G401.6 (cell line): Measurements from ENCODE around the gene FIGN.
A peak's percentile ranks its signal among the peaks of the same experiment; 100 is the strongest.

ENCODE experiments used
- FAIRE-seq: peaks from 2 replicates; lab custom pipeline; 2012; peaks lifted over from hg19 to GRCh38; lab: Jason Lieb, UNC

Gene FIGN

GRCh38 chr2:163736433-163737189, 803 bp upstream of the FIGN start:
- FAIRE-seq: no peak

GRCh38 chr2:163734881-163735684, 725 bp downstream of the FIGN start:
- peak; percentile 80 for FAIRE-seq

DNA sequence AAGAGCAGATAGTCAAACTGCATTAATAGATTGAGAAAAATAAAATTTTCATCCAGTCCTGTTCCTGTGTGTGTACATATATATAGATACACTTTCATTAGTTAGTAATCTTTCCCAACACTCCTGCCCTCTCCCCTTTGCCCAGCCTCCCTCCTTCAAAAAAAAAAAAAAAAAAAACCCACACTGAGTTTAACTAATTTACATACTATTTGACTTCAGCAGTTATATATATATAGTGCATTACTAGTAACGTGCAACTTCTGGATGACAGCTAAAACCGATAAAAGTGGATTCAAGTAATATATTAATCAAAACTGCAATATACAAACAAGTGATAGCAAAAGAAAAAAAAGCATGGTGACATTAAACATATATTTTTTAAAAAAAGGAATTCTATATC, 1.4 kb downstream of the FIGN start:
- peak; percentile 66 for FAIRE-seq

- peak; percentile 66 for FAIRE-seq
Observed at GRCh38 chr2:163733956-163734355, 1.9 kb downstream of the FIGN start.

DNA sequence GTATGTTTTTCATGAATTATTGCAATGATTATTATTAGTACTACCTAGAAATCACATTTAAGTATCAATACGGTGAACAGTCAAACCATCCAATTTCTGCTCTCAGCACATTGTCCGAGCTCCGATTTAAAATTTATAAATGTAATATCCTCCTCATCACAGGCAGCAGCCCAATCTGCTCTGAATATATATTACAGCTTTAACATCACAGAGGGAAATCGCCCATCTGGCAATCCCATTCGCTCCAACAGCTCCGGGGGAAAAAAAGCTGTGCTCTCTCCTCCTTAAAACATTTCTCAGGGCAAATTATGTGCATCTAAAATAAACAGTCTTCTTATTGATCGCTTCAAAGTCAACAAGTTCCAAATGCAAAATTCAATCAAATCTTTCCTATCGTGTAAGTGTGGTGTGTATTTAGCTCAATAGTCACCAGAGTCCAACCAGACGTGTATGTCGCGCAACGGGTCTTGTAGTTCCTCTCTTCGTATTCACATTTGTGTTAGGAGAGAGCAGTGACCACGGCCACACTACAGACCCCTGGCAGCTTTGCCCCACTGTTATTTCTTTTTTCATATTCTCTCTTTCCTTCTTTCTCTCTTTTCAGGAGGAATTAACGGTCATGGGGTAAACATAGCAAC, 2.4 kb downstream of the FIGN start:
- peak; percentile 27 for FAIRE-seq

- peak; percentile 49 for FAIRE-seq
Observed at GRCh38 chr2:163732727-163733126, 3.1 kb downstream of the FIGN start.

DNA sequence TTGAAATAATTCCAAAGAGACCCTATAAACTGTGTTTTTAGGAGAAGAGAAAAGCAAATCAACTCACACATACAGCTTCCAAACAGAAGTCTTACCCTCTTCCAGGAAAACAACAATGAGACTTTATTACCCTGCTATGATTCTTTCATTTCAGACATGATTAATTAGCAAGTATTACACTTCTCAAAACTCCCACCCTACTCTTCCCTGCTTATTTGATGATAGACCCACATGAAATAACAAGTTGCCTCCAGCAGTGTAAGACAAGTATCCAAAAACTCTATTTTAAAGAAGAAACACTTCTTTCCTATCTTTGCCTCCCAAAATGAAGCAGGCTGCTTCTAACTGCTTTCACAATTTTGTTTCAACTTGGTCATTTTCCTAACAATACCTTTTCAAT, 4.1 kb downstream of the FIGN start:
- no peak for FAIRE-seq

- FAIRE-seq: no peak
Observed at GRCh38 chr2:163730556-163730955, 5.3 kb downstream of the FIGN start.

DNA sequence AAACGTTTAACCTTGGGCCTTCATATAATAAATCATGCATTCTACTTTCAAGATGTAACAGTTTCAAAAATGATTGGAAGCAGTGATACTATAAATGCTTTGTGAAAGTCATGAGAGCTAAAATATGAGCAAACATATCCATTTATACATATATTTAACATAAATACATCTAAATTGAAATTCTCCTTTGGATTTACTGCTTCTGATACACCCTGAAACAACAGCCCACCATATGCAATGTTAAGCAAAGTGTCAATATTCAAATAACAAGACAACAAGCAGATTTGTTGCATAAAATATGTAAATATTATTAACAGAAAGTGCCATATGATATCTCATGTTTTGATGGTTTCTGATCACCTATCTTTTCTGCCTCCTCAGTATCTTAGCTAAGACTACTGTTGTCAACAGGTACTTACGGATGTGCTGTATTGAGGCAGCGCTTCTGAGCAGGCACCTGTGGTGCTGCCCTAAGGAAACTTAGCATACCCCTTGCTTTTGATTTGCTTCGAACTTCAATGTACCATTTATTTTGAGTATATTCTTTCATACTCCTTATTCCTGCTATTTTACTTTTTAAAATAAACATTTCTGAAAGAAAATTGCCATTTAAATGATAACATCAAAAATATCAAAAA, 6.1 kb downstream of the FIGN start:
- FAIRE-seq: no peak

GRCh38 chr2:163723881-163724280, 11.9 kb downstream of the FIGN start:
- FAIRE-seq: no peak

DNA sequence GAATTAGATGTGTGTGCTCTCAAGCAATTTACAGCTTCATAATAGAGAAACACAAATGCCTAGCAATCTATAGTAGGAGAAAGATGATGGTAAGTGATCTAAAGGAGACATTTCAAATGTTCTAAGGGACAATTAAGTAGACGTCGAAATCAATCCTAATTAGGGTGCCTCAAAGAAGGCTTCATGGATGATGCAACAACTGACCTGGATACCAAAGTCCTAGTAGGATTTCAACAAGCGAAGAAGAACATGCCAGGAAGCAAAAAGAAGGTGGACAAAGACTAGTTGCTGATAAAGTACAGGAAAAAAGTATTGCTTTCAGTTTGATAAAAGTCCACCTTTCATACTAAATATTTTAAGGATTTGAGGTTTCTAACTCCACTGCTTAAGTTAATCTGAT, 12.5 kb downstream of the FIGN start:
- no peak for FAIRE-seq

- no peak for FAIRE-seq
Observed at GRCh38 chr2:163719331-163719730, 16.5 kb downstream of the FIGN start.

DNA sequence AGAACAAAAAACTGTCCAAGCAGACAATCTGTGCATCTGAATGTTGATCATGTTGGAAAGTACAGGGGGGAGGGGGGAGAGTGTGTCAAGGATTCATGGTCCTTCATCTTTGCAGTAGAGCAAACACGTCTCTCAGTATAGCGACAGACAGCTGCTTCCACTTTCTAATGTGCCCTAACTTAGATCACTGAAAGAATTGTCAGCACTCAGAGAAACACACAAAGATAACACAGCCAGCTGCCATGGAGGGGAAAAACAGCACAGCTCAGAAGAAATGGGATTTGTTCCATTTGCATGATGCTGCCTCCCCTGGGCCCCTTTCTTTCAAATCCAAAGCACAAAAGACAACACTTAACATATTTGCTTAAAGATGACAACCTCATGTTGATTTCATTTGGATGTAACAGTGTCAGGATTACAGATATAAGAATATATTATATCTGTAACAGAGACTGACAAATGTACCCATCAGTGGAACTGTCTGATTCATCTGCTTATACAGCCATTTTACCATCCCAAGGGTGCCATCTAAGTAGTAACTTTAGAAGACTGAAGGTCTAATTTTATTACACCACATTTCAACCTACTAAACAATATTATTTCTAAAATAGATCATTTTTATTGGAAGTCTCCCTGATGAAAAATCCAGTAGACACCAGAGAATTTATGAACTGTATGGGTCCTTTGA, 17.7 kb downstream of the FIGN start:
- FAIRE-seq: no peak

GRCh38 chr2:163717515-163717914, 18.3 kb downstream of the FIGN start:
- FAIRE-seq: no peak

DNA sequence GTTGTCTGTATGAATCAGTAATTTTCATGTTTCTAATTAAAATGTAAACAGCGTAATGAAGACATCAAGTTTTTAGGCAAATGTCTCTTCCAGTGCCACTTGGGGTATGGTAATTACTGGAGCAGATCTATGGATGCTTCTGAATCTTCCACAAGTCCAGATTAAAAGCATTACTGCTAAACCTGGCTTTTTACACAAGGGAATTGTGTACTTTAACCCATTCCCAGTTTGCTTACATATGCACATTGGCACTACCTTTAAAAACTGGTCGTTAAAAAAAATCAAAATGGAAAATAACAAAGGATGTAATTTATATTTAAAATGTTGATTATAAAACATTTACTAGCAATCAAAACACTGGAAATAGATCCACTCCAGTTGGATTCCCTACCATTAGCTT, 19.7 kb downstream of the FIGN start:
- no peak for FAIRE-seq

- FAIRE-seq: no peak
Observed at GRCh38 chr2:163715668-163716067, 20.1 kb downstream of the FIGN start.

GRCh38 chr2:163715199-163715598, 20.6 kb downstream of the FIGN start:
- no peak for FAIRE-seq

DNA sequence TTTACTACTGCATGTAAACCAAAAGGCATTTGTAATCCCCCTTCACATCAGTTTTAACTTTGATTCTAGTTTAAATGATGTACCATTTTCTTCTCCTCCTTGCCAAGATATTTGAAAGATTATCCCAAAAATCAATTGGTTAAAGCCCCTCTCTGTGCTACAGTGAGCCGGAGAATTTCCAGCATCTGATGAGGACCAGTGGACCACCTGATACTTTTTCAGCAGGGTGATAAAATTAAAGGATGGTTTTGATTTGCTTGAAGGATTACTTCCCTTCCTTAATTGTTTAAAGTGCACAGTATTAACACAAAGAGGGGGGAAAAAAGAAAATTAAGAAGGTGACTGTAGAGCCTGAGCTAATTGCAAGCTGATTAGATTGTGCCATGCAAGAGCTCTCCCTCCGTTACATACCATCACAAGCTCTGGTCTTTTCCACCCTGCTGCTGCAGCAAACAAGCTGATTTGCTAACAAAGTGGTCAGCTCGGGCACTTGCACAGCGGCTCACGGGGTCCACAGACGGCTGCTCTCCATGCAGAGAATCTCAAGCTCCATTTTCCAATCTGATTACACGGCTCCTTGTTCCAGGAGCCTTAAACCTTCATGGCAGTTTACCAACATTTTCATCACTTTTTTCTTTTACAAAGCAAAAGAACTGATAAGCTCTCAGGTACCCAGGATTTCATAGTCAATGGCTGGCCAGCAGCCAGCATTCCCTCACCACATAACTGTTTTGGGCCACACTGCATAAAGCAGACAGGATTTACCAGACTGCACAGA, 22.1 kb downstream of the FIGN start:
- no peak for FAIRE-seq

DNA sequence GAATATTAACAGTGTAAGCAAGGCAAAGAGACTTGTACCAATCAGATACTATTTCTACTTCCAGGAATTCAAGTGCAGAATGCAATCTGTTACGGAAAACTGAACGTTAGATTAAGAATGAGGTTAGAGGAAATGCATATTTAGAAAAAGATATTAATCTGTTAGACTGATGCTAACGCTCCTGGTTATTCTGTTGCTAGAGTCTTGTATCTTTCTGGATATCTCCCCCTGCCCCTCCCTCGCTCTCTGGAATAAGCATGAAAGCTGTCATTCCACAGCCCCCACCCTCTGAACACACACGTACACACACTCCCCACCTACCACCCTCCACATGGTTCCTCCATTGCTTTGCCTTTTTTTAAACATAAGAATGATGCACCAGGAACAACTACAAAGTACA, 24.1 kb downstream of the FIGN start:
- FAIRE-seq: no peak

DNA sequence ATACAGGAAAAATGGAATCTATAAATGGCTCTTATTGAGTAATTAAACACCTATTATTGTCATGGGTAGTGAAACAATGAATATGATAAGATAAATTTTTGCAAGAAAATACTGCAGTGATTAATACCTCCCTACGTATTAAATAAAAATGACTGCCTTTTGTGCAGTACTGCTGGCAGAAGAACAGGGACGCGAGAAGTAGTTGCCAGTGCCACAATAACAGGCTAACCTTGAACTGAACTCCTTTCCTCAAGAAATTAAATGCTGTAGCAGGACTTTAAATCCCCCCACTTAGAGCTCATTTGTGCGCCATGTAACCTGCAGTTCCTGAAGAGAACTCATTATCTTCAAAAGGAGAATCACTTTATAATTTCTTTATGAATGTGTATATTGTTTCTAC, 24.6 kb downstream of the FIGN start:
- FAIRE-seq: no peak

- FAIRE-seq: no peak
Observed at GRCh38 chr2:163709270-163709669, 26.5 kb downstream of the FIGN start.
